VCaP (cell line): Measurements from ENCODE around the gene CYP2A7.
"Not testable (repeated sequence)": the region's sequence is repeated elsewhere in the genome, so short reads cannot be mapped to it uniquely, and the experiment has no call there.

Experiments
- H3K27ac ChIP-seq: fragments of 450-650 bp; 2 replicates; pipeline ENCODE4 v1.5.1; 2017
- TF ChIP-seq, protein P1 (sequence below): fragments of 450-650 bp; conservative IDR thresholded peaks from 2 replicates; pipeline ENCODE4 v1.5.1; 2017; ENCODE audit warnings: mild to moderate bottlenecking, moderate library complexity

The CYP2A7 gene

DNA sequence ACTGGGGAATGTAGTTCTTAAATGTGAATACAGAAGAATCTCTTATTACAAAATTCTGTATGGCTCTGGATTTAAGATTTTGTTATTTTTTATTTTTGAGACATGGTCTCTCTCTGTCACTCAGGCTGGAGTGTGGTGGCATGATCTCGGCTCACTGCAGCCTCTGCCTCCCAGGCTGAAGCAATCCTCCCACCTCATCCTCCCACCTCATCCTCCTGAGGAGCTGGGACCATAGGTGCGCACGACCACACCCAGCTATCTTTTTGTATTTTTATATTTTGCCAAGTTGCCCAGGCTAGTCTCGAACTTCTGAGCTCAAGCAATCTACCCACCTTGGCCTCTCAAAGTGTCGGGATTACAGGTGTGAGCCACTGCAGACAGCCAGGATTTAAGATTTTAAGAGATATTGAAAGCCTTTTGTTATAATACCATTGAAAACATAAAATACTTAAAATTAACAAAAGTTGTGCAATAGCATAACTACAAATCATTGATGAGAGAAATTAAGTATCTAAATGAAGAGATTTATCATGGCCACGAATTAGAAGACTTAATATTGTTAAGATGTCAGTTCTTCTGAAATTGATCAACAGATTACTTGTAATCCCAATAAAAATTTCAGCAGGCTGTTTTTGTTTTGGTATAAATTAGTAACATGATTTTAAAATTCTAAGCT lies 45.1 kb downstream of the CYP2A7 start:
- H3K27ac ChIP-seq, result no peak overlapping the region

DNA sequence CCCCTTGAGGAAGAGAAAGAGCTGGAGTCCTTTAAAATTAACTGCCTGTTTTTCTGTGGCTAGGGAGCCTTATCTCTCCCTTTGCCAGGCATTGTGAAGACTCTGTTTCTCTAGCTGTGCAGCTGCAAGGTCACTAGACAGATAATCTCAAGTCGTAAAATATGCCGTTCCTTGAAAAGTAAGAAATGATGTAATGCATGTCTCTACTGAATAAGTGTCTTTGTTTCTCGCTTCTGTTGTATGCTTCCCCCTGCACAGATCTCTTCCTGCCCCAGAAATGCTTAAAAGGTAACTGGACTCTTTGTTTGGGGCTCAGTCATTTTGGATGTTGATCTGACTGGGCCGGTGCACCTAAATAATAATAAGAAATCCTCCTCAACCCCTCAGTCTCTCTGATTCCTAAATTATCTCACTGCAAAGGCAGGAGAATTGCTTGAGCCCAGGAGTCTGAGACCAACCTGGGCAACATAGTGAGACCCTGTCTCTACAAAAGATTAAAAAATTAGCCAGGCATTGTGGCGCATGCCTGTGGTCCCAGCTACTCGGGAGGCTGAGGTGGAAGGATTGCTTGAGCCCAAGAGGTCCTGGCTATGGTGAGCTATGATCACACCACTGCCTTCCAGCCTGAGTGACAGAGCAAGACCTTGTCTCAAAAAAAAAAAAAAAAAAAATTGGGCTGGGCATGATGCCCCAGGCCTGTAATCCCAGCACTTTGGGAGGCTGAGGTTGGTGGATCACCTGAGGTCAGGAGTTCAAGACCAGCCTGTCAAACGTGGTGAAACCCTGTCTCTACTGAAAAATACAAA lies 48.1 kb downstream of the CYP2A7 start:
- not testable (repeated sequence) for H3K27ac ChIP-seq

More for the DNA sequence above, 45.1 kb downstream of the CYP2A7 start:
- TF ChIP-seq, protein P1, sequence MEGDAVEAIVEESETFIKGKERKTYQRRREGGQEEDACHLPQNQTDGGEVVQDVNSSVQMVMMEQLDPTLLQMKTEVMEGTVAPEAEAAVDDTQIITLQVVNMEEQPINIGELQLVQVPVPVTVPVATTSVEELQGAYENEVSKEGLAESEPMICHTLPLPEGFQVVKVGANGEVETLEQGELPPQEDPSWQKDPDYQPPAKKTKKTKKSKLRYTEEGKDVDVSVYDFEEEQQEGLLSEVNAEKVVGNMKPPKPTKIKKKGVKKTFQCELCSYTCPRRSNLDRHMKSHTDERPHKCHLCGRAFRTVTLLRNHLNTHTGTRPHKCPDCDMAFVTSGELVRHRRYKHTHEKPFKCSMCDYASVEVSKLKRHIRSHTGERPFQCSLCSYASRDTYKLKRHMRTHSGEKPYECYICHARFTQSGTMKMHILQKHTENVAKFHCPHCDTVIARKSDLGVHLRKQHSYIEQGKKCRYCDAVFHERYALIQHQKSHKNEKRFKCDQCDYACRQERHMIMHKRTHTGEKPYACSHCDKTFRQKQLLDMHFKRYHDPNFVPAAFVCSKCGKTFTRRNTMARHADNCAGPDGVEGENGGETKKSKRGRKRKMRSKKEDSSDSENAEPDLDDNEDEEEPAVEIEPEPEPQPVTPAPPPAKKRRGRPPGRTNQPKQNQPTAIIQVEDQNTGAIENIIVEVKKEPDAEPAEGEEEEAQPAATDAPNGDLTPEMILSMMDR, result no peak

DNA sequence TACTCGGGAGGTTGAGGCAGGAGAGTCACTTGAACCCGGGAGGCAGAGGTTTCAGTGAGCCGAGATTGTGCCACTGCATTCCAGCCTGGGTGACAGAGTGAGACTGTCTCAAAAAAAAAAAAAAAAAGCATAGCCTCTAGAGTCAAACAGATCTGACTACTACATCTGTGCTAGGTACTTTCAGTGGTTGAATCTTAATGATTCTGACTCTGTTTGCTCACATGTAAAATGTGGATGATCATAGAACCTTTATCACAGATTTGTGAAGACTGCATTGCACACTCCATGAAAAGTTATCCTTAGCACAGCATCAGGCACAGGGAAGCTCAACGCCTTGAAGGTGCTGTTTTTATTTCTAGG lies 49.6 kb downstream of the CYP2A7 start:
- peak overlapping the region; percentile 55; the same call in 1 of the 2 replicates for H3K27ac ChIP-seq

DNA sequence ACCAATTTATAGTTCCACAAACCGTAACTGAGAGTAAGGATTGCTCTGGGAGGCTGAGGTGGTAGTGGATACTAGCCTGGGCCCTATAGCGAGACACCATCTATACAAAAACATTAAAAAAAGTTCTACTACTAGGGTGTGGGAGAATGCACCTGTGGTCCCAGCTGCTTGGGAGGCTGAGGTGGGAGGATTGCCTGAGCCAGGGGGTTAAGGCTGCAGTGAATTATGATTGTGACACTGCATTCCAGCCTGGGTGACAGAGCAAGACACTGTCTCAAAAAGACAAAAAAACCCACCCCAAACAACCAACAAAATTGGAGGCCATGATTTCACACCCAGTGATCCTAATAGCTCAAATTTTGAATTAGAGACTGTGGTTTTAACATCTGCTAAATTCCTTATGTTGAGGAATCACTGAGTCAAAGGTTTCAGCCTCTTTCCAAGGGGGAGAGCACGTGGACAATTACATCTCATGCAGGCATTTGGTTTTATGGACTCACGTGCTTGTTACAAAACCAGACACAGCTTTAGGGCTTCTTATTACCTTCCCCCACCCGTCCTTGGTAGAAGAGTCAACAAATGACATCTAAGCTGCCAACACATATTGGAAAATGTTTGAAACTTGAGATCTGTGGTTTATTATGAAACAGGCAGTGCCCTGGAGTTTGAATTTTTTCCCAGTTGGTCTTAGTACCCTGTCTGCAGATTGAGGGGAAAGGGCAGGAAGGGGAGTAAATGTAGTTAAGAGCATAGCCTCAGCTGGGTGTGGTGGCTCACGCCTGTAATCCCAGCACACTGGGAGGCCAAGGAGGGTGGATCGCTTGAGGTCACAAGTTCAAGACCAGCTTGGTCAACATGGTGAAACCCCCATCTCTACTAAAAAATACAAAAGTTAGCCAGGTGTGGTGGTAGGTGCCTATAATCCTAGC lies 50.3 kb downstream of the CYP2A7 start:
- H3K27ac ChIP-seq, result peak overlapping the region; percentile 55

DNA sequence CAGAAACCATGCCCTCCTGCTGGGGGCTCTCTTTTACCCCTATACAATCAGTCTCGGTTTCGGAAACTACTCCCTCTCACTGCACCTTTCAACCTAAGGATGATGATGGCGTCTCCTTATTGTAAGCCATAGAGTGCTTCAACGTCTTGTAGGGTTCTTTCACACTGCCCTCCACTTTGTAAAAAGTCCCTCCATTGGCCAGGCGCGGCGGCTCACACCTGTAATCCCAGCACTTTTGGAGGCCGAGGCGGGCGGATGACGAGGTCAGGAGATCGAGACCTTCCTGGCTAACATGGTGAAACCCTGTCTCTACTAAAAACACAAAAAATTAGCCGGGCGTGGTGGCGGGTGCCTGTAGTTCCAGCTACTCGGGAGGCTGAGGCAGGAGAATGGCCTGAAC lies 51.3 kb downstream of the CYP2A7 start:
- H3K27ac ChIP-seq, result not testable (repeated sequence)

More for the DNA sequence above, 50.3 kb downstream of the CYP2A7 start:
- TF ChIP-seq, protein P1, result no peak

DNA sequence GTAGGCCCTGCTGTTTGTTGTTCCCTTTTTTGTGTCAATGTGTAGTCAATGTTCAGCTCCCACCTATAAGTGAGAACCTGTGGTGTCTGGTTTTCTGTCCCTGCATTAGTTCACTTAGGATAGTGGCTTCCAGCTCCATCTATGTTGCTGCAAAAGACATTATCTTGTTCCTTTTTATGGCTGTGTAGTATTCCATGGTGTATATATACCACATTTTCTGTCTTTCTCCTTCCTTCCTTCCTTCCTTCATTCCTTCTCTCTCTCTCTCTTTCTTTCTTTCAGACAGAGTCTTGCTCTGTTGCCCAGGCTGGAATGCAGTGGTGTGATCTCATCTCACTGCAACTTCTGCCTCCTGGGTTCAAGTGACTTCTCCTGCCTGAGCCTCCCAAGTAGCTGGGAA lies 52.8 kb downstream of the CYP2A7 start:
- TF ChIP-seq, protein P1, result no peak
- H3K27ac ChIP-seq, result no peak overlapping the region

DNA sequence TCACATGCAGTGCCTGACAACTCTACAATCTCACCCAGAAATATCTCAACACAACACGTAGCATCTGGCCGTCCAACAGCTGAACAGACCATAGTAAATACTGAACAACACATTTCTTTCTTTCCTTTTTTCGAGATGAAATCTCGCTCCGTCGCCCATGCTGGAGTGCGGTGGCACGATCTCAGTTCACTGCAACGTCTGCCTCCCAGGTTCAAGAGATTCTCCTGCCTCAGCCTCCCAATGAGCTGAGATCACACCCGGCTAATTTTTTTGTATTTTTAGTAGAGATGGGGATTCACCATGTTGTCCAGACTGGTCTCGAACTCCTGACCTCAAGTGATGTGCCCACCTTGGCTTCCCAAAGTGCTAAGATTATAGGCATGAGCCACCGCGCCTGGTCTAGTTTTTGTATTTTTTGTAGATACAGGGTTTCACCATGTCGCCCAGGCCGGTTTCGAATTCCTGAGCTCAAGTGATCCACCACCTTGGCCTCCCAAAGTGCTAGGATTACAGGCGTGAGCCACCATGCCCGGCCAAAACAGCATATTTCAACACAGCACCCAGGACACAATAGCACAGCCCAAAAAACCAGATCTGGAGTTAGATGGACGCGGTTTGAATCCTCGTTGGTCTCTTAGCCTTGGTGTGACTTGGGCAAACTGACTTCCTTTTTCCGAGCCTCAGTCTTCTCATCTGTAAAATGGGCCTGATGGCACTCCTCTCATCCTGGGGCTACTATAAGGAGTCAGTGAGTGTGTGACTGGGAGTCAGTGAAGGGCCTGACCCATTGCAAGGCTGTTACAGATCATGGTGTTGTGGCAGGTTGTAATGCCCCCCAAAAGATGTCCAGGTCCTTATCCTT lies 54.4 kb downstream of the CYP2A7 start:
- TF ChIP-seq, protein P1, result no peak
- H3K27ac ChIP-seq, result no peak overlapping the region

DNA sequence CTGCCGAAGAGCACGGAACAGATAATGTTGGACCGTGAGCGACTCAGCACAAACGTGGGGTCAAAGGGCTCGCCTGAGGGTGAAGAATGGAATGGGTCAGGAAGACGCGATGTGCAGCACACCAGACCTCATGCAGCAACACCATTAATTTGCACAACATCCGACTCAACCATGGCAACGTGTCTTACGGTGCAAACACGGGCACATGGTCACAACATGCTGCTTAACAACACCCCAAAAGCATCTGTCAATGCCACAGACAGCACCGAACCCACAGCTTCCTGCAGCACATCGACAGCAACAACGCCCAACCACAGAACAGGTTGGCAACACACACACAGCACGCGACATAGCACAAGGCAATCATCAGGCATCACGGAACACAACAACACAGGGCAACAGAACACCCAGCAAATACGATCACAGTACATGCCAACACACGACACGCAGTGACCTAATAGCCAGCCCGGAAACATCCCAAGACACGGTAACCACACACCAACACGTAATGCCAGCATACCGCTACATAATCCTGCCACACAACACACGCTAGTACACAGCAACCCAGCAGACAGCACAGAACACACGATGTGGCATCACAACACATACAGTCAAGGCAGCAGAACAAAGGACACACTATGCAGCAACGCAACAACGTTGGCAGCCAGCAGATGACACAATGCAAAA lies 55.2 kb downstream of the CYP2A7 start:
- not testable (repeated sequence) for H3K27ac ChIP-seq

DNA sequence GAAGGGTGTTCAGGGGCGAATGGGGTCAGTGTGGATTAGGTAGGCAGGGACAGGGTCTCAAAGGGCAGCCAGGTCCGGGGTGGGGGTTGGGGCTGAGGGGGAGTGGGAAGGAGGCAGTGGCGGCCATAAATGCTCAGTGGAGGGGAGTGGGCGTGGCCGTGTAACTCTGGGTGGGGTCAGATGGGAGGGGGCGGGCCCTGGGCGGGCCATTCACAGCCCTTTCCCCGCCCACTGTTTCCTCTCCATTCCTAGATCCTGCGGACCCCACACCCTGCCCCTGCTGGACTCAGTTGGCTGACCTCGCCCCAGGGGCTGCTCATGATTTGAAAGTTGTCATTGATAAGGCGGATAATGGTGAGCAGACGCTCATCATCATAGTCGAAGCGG lies 55.7 kb downstream of the CYP2A7 start:
- not testable (repeated sequence) for H3K27ac ChIP-seq

DNA sequence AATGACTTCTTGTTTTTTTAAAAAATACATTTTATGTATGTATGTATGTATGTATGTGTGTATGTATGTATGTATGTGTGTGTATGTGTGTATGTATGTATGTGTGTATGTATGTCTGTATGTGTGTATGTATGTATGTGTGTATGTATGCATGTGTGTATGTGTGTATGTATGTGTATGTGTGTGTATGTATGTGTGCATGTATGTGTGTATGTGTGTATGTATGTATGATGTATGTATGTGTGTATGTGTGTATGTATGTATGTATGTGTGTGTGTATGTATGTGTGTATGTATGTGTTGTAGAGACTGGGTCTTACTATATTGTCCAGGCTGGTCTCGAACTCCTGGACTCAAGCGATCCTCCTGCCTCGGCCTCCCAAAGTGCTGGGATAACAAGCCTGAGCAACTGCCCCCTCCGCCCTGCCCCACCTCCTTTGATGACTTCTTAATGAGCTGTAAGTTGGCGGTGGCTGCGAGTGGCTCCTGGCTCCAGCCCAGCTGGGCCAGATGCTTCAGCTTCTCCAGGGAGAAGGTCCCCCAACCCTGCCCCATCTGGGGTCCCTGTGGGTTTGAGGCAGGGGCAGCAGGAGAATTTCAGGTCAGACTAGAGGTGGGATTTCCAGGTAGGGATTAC lies 56.5 kb downstream of the CYP2A7 start:
- H3K27ac ChIP-seq, result not testable (repeated sequence)
